NB4 (cell line): ENCODE results near the gene CHST11.

ENCODE experiments used
- CTCF ChIP-seq: IDR thresholded peaks from one replicate; pipeline ENCODE4 v1.5.1; 2012; ENCODE audit warnings: low read depth, low read length
- MAX ChIP-seq: IDR thresholded peaks from 2 replicates; pipeline ENCODE4 v1.6.1; 2011; ENCODE audit warnings: low read depth, low read length
- MYC ChIP-seq: IDR thresholded peaks from 2 replicates; pipeline ENCODE4 v1.6.1; 2011; ENCODE audit warnings: low read depth, low read length
- POLR2A ChIP-seq: IDR thresholded peaks from 2 replicates; pipeline ENCODE4 v1.6.1; 2011; ENCODE audit warnings: mild to moderate bottlenecking; ENCODE audit not compliant: insufficient read length; ENCODE audit errors: extremely low read depth

GRCh38 chr12:104590022-104590421 is 133.3 kb downstream of the CHST11 start:
- TF ChIP-seq CTCF (no peak), MAX (no peak), POLR2A (no peak), MYC (no peak)
